ENCODE measurements around the gene MBTPS1.

The MBTPS1 gene

DNA sequence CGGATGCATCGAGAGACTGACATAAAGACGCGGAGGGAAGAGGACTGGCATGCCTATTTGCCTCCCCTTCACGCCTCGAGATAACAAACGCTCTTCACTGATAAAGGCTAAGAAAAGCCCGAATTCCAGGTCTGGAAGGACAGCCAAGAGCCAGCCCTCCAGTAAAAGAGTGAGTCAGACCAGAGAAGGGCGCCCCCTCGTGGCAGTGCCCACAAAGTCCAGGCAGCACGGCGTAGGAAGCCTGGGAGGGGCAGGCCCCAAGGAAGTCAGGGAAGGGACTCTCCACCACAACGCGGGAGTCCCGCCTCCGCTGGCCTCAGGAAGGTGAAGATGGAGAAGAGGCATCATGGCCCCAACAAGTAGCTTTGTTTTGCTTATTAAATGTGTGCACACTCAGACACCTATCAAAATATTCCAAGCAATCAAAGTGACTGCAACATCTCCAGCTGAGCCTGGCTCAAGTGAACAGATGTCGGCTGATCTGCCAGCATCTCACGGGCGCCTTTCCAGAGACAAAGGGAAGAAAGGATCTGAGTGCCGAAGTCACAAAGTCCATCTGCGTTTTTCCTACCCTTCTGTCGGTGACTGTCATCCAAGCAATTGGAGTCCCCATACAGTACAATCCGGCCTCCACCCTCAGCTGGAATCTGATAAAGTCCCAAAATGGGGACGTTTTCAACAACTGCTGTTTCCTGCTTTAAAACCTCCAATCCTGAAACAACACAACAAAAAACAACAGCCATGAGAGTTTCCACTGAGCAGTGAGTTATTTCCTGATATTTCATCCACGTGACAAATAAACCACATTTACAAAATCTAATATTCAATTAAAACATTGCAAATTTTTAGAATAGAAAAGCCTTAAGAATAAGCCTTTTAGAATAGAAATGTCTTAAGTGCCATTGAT is 53.8 kb downstream of the MBTPS1 start:
- peak; percentile 63 to 92 (median 82) for DNase-seq

DNA sequence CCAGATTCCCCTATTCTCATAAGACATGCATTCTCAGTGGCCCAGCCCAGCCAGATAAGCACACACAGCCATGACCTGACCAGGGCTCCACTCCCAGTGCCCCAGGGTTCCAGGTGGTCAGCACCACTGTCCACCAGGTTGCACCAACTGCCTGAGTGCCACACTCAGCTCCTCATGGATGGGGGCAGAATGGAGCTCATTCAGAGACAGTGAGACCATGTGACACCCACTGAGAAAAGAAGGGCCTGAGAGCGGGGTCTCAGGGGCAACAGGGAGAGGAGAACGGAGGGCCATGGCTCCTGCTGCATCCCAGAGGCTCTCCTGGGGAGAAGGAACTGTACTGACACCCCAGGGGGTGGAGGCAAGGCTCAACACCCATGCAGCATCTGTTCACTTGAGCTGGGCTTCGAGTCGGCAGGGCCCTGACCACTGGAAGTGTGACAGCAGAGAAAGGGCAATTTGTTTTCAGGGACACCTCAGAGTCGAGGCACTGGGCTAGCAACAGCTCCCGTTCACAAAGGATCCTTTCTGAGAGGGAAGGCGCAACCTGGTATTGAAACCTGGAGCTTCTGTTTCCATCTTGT is 55.4 kb downstream of the MBTPS1 start:
- peak in 4 of 42 donors; percentile 4 to 26 (median 4) for DNase-seq
- intact Hi-C loops (cut with DNase I), result no loop called here

More for the DNA sequence above, 53.8 kb downstream of the MBTPS1 start:
- intact Hi-C loops (cut with DNase I), result loop anchor here (2.0 kb wide), 1 partner anchor 104 kb away; no protein-coding TSS in a partner anchor

DNA sequence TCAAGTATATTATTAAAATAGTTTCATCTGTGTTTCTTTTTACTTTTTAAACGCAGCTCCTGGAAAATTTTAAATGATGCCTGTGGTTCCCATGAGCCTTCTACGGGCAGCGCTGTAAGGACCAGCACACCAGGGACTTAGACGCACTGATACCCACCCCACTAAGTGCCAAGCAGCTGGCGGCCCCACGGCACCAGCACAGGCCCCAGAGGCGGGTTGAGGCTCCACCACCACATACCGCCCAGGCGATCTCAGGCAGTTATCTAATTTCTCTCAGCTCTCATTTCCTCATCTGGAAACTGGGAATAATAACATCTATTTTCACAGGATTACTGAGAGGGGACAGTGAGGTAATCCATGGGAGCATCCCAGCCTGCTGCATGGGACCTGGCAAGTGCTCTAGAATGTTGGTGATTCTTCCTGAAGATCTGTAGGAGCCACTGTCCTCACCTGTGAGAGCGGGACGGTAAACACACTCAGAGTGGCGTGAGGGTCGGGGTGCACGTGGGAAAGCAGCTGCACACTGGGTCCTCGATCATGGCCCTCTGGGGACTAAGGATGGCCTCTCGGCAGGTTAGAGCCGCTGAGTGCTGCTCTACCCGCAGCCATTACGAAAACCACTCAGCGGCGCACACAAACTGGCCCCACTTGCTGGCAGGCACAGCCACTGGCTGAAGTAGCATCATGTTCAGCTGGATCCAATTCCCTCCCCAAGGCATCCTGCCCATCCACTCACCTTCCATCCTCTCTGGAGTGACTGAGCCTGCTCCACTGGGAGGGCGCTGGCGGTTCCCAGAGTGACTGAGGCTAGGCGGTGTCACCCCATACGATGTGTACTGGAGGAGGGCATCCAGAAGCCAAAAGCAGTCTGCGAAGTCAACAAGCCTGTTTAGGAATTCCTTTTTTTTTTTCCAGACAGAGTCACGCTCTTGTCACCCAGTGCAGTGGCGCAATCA is 56.5 kb downstream of the MBTPS1 start:
- peak in 5 of 42 donors; percentile 9 to 38 (median 26) for DNase-seq
- intact Hi-C loops (cut with DNase I), result no loop called here

DNA sequence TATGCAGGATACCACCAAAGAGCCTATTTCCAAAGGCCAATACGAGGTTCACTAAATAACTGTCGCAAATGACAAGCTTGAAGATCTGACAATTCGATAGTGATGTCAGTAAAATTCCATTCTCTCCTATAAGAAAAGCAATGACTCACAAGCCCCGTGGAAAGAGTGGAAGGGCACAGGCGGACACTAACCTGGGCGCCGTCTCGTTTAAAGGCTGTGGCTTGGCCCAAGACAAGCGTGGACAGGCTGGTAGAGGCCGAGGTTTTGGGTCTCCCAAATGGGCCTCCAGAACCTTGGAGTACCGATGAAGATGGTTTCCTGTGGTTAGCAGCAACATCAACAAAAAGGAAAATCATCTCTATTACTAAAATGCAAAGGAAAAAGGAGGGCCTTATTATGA is 57.6 kb downstream of the MBTPS1 start:
- intact Hi-C loops (cut with DNase I), result no loop called here
- peak in 3 of 42 donors; percentile 16 to 29 (median 29) for DNase-seq

DNA sequence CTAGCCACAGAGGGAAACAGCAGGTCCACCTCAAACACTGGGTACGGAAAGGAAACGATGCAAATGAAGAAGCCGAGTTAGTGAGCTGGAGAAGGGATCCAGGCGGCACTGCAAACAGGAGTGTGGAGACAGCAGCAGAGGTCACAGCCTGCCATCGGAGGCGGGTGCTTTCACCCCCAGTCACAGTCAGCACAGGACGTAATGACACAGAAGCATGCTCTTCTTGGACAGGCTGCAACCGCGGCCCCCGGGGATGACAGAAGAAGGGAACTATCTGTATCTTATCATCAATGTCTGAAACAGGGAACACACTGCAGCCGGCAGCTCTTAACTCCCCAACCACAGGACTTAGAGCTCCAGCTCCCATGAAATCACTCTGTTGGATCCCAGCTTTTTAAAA is 58.1 kb downstream of the MBTPS1 start:
- intact Hi-C loops (cut with DNase I), result no loop called here

DNA sequence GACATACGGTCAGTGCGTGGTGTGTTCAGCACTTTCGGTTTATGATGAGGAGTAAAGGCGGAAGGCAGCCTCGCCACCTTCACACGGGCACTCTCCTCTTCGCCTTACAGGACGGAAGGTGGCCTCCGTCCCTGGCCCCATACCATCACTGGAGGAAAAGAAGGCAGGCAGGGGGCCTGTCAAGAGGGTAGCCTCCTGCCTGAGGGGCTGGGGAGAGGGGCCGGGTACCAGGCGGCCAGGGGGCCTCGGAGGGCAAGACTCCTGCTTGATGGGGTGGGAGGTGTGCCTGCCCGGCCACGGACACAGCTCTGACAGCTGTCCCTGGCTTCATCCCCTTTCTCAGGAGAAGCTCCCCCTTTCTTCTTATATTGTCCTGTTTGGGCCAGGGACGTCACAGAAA is 58.5 kb downstream of the MBTPS1 start:
- peak in 4 of 42 donors; percentile 9 to 36 (median 24) for DNase-seq
- intact Hi-C loops (cut with DNase I), result no loop called here

More for the DNA sequence above, 58.1 kb downstream of the MBTPS1 start:
- peak in 20 of 42 donors; percentile 15 to 77 (median 52) for DNase-seq

DNA sequence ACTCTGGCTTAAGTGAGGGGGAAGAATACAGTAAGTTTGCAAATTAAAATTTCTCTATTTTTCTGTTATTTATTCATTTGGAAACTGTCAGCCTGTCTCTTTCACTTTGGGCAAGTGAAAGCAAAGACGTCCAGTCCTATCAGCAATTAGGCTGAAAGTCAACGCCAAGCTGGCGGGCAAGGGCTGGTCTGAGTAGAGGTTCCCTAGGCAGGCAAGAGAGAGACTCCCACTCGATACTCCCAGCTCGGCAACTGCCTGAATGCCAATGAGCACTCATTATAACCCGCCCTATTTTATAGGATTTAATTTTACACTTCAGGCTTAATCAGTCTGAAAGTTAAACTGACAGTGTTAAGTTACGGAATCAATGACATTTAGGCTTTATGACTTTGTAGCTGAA is 59.8 kb downstream of the MBTPS1 start:
- DNase-seq, result peak in 12 of 42 donors; percentile 11 to 72 (median 43)
- intact Hi-C loops (cut with DNase I), result no loop called here

DNA sequence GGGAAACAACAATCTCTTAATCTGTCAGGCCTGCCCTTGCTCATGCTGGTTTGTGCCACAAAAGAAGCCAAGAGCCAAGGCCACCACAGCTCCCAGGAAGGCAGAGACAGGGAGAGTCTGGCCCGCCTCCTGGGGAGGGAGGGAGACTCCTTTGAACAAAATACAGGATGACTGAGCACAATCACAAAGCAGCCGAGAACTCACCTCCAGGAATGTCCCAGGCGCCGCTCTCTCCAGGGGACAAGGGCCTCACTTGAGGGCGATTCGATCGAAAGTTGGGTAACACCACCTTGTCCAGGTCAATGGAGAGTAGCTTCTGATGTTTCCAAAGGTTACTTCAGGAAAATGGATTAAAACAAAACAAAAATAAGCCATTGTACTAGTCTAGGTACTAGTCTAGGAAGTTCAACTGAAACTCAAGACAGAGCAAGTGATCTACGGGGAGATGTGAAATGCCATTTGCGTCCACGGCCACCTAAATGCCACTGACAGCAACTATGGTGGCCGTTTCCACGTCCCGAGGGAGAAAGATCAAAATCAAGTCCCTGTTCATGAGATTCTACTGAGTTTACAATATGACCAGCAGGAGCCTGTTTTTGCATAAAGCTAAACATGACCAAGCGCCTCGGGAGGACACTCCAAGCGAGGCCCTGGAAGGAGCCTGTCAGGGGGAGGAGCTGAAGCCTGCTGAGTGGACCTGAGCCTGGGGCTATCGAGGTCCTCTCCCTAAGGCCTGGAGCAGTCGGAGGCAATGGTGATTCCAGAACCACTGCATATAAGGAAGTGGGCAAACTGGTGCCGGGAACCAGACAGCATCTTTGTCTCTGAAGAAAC is 60.7 kb downstream of the MBTPS1 start:
- intact Hi-C loops (cut with DNase I), result no loop called here
- peak in 4 of 42 donors; percentile 11 to 37 (median 26) for DNase-seq

DNA sequence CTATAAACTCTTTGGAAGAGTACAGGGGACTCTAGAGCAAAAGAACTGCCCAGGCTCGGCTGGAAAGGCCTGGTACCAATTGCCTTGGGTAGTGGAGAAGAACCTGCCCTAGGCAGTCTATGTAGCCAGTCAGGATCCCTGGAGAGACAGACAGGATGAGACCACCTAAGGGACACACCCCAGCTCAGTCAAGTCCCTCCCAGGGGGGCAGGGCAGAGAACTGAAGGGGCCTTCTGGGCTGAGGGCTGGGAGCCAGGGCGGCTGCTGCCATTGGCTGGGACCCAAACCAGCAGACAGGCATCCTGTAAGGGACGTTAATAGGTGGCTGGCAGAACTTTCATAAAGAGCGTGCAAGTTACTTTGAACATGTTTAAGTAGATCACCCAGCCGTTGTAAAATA is 61.4 kb downstream of the MBTPS1 start:
- intact Hi-C loops (cut with DNase I), result no loop called here
- peak in 6 of 42 donors; percentile 16 to 54 (median 30) for DNase-seq

DNA sequence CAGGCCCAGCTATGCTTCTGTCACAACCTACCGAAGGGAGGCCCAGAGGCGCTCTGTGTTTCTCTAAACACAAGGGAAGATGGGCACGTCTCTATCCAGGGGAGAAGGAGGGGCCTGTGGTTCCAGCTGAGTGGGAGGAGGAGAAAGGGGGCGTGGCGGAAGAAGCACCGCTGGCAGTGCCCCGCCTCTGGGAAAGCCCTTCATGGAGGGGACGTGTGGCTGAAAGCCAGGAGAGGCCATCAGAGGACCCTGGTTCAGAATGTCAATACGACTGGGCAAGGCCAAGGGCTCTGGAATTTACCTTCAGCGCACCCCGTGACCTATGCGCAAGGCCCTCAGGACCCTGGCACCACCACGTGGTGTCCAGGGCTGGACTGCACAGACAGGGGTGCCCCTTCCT is 61.8 kb downstream of the MBTPS1 start:
- intact Hi-C loops (cut with DNase I), result no loop called here
- DNase-seq, result peak in 6 of 42 donors; percentile 7 to 31 (median 22)

DNA sequence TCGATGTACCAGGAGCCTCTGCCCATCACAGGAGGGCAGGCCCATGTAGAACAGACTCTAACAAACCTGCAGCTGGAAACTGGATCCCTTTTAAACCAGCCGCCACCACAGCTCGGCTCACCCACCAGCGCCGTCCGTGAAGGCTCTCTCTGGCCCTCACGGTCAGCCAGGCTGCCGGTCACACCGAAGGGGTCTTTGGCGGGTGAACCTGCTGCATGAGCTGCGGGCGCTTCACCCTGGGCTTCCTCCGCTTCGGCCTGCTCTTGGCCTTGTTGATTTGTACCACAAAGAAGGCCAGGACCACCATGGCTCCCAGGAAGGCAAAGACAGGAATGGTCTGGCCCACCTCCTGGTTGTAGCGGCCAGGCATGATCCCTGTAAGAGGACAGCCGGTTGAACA is 62.5 kb downstream of the MBTPS1 start:
- DNase-seq, result peak in 5 of 42 donors; percentile 8 to 27 (median 24)
- intact Hi-C loops (cut with DNase I), result no loop called here

DNA sequence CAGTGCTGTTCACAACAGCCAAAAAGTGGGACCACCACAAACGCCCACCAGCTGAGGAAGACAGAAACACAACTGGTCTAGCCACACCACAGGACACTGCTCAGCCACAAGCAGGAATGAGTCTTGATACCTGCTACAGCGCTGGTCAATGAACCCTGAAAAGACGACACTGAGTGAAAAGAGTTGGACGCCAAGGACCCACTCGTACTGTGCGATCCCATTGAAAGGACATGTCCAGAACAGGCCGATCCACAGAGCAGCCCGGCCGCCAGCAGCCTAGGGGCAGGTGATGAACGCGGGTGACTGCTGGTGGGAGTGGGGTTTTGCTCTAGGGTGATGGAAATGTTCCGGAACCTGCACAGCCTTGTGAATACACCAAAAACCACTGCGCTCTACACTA is 63.5 kb downstream of the MBTPS1 start:
- intact Hi-C loops (cut with DNase I), result no loop called here
- peak in 6 of 42 donors; percentile 6 to 28 (median 24) for DNase-seq

DNA sequence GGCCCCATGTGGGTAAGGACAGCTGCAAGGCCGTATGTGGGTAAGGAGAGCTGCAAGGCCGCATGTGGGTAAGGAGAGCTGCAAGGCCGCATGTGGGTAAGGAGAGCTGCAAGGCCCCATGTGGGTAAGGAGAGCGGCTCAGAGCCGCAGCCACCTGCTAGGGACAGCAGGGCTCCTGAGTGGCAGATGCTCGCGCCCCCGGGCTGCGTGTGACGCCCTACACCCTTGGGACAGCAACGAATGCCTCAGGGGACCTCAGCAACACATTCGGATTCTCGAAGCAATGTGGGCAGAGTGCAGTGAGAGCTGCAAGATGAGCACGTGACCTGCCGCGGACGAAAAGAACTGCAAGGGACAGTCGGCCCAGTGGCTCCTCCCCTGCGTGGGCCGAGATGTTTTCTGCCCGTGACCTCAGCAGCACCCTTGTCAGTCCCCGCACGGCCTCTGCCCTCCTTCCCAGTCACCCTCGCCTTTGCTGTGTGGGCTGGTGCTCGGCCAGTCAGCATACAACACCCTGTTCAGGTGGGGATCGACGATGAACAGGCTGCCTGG is 64.6 kb downstream of the MBTPS1 start:
- peak in 9 of 42 donors; percentile 7 to 35 (median 18) for DNase-seq
- intact Hi-C loops (cut with DNase I), result no loop called here

DNA sequence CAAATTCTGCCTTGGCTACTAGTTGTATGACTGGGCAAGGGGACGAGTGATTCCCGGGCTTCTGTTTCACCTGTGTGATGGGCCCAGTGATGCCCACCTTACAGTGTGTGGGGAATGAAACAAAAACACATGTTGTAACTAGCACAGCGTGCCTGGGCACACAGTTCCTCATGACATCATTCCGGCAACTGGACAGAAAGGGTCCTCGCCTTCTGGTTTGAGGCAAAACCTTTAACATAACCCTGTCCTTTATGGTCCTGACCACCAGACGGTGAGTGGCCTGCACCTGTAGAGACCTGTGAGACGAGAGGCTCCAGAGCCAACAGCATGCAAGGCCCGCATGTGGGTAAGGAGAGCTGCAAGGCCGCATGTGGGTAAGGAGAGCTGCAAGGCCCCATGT is 66.4 kb downstream of the MBTPS1 start:
- DNase-seq, result peak in 1 of 42 donors; percentile 10

DNA sequence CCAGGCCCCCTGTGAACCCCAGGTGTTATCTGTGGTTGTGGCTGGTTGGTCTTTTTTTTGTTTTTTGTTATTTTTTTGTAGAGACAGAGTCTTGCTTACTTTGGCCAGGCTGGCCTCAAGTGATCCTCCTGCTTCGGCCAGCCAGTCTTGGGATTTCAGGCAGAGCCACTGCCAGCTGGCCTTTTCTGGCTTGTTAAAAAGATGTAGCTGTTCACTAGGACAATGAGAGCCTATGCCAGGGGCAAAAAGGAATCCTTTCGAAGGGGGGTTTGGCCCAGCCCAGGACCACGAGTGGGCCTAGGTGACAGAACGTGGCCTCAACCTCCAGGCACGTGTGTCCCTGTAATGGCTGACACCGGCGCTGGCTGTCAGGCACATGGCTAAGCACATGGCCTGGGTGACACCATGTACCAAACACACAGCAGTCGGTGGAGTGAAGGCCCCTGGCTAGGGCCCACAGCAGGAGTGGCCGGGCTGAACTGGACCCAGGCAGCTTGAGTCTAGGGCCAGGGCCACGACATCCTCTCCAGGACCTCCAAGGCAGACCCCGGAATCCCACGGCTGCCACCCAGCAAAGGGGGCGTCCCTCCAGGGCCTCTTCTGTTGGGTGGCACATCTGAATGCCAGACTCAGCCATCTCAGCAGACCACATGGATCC is 67.2 kb downstream of the MBTPS1 start:
- intact Hi-C loops (cut with DNase I), result no loop called here
- DNase-seq, result peak in 4 of 42 donors; percentile 11 to 40 (median 30)

More for the DNA sequence above, 66.4 kb downstream of the MBTPS1 start:
- intact Hi-C loops (cut with DNase I), result no loop called here

DNA sequence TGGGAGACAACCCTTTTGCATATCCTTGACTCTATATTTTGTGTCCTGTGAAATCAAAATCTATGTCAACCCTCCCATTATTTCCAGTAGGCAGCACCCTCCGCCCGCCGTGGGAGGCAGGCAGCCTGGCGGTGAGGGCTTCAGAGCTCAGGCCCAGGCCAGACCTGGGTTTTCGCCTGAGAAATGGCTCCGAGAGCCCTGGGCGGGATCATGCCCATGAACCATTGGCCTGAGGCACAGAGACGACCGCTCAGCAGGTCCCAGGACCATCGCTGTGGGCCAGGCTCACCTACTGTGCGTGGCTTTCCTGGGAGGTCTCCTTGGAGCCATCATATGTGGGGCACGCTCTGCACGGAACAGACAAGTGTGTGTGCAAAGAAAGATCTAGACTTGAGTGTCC is 67.9 kb downstream of the MBTPS1 start:
- peak in 1 of 42 donors; percentile 15 for DNase-seq
- intact Hi-C loops (cut with DNase I), result no loop called here

DNA sequence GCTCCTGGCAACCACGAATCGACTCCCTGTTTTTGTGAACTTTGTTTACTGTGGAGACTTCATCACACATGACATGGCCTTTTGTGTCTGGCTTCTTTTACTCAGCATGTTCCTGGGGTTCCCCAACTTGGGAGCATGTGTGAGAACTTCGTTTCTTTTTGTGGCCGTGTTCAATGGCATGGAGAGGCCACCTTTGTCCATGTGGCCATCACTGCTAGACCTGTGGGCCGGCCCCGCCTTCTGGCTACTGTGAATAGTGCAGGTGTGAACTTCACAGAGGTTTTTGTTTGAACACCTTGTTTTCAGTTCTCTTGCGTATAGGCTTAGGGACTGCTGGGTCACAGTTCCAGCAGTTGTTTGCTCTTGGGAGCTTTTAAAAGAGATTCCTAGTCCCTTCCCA is 68.5 kb downstream of the MBTPS1 start:
- intact Hi-C loops (cut with DNase I), result no loop called here
- peak in 1 of 42 donors; percentile 12 for DNase-seq

All from head of caudate nucleus (tissue), 42 donors.